DMS114 treated with DMSO at 0.1 percent for 48 hours (cell line): ENCODE results near the gene SLC2A14.
"Not testable (repeated sequence)": the region's sequence is repeated elsewhere in the genome, so short reads cannot be mapped to it uniquely, and the experiment has no call there.

Experiments
- DNase-seq: peaks from one replicate; lab custom pipeline; 2025; ENCODE audit not compliant: unreplicated experiment; lab: John Stamatoyannopoulos, UW

The SLC2A14 gene

DNA sequence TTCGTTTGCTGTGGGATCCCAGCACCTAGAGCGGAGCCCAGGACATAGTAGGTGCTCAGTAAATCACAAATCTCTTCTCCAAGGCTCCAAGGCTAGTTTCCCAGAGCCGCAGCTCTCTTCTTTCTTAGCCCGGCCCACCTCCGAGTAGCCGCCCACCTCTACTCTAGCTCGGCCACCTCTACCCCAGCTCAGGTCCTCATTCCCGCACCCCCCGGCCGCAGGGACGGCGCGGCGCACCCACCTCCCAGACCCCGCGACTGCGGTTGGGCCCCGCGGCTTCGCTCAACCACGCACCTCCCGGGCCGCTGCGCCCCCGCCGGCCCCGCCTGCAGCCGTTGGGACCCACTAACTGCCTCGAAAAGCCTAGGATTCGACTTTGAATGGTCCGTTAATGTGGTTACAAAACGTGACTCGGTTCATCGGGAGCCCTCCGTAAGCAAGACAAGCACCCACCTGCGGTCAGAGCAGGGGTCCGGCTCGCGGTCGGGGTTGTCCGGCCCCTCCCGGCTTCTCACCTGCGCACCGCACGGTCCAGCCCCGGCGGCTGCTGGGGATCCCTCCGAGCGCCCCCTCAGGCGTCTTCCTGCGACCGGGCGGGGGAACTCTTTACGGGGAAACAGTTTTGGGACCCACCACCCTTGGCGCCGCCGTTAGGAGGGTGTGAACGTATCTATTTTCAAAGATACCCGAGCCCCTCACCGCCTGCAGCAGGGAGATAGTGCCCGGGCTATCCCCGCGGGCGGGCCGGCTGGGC, at the start of gene SLC2A14:
Gene SLC2A14, minus strand, starts transcription at position 350 of the 754 bp plus-strand sequence. CDS start 3,035 bp downstream, outside the sequence.
- DNase-seq: no peak

DNA sequence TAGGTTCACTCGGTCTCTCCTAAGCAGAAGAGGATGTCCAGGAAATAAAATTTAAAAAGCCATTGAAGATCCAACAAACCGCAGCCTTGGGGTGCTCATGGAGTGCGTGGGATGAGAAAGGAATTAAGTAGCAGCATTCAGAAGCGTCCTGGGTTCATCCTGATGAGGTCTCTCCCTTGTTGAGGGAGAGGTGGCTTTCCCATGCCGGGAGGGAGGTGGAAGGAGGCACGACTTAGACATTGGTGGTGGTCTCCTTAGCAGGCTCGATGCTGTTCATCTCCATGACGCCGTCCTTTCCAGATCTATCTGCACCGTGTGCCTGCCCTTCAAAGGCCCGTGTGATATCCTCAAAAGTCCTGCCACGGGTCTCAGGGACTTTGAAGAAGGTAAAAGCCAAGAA, 48.5 kb upstream of the SLC2A14 start:
- DNase-seq: not testable (repeated sequence)

DNA sequence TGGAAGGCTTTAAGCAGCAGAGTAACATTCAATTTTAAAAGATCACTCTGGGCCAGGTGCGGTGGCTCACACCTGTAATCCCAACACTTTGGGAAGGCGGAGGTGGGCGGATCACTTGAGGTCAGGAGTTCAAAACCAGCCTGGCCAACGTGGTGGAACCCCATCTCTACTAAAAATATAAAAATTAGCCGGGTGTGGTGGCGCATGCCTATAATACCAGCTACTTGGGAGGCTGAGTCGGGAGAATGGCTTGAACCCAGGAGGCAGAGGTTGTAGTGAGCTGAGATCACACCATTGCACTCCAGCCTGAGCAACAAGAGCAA, 45.5 kb upstream of the SLC2A14 start:
- not testable (repeated sequence) for DNase-seq

DNA sequence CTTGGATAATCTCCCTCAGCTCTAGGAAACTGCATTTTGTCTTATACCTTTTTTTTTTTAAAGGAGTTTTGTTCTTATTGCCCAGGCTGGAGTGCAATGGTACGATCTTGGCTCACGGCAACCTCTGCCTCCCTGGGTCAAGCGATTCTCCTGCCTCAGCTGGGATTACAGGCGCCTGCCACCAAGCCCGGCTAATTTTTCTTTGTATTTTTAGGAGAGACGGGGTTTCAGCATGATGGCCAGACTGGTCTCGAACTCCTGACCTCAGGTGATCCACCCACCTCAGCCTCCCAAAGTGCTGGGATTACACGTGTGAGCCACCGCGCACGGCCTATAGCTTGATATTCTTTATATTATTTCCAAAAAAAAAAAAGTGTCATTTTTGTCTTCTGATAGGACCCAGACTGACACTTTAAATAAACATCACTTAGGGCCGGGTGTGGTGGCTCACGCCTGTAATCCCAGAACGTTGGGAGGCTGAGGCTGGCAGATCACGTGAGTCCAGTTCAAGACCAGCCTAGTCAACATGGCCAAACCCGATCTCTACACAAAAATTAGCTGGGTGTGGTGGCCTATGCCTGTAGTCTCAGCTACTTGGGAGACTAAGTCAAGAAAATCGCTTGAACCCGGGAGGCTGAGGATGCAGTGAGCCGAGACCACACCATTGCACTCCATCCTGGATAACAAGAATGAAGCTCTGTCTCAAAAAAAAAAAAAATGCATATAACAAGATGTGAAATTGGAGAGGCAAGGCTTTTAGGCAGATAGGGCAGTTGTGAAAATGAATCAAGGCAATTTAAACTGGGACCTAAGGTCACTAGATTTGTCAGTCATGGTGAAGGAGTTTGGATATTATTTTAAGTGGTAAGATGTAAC, 44.9 kb upstream of the SLC2A14 start:
- DNase-seq: no peak

DNA sequence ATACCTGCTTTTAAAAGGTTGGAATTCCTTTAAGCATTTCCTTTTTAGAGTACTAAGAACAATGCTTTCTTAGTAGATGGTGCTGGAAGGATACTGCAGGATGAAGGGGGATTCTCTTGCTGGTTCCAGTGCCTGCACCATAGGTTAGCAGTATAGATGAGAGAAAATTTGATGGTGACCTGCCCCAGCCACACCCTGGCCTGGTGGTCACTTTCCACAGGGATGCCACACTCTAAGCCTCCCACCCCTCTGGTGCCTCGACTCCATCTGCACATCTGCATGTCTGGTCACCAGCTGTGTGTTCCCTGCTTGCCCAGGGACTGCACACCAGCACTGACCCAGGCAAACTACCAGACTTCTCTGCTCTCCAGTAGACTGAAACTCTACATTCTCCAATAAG, 44.2 kb upstream of the SLC2A14 start:
- DNase-seq: no peak

DNA sequence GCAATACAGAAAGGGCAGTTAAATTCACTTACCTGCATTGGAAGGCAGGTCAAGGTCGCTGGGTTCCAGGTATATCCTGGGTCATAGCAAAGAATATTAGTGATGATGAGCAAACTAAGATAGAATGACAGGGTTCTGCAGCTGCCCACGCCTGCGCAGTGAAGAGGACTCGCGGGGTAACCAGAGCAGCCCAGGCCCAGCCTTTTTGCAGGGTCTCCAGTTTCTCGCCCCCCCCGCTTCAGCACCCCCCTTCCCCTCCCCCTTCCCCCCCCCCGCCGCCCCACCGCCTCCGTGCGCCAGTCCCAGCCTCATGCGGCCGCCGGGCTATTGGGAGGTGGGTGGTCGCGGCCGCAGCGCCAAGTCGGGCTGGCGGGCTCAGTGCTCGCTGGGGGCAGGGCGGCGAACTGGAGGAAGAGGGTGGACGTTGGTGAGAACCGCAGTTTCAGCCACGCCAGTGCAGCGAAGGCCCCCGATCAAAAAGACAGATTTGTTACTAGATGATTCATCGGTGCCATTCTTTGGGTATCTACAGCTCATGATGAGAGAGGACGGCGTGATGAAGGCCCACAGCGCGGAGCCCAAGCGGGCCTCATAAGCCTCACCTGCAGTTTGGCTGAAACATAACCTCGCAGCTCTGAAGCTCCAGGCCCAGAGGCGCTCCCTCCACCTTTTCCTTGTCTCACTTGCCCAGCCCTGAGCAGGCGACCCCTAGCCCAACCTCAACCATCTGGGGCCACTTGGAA, 43.1 kb upstream of the SLC2A14 start:
- no peak for DNase-seq

DNA sequence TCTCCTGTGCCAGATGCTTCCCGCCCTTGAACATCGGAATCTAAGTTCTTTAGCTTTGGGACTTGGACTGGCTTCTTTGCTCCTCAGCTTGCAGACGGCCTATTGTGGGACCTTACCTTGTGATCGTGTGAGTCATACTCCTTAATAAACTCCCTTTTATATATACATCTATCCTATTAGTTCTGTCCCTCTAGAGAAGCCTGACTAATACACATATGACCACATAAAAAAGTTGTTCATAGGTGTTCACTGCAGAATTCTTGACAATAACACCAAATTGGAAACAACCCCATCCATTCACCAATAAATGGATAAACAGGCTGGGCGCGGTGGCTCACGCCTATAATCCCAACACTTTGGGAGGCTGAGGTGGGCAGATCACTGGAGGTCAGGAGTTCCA, 37.4 kb upstream of the SLC2A14 start:
- DNase-seq: not testable (repeated sequence)

DNA sequence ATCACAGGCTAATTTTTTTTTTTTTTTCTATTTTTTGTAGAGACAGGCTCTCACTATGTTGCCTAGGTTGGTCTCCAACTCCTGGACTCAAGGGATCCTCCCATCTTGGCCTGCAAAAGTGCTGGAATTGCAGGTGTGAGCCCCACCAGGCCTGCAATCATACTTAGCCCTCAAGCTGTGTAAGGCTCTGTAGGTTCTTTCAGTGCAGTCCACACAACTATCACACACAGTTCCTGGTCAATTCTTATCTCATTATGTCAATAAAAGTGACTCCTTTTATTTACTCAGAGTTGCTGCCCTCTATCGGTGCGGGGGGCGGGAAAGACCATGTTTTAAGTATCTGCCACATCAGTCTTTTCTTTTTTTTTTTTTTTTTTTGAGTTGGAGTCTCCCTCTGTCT, 34.3 kb upstream of the SLC2A14 start:
- DNase-seq: no peak

DNA sequence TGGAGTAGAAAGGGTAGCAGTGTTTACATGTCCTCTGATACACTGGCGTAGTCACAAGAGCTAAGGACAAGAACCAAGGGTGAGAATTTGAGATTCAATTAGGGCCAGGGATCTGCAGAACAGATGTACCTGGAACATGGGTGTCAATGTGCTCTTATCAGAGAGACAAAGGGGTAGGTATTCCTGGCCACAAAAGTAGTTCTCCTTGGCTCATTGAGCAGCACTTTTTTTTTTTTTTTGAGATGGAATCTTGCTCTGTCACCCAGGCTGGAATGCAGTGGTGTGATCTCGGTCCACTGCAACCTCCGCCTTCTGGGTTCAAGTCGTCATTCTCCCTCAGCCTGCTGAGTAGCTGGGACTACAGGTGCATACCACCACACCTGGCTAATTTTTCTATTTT, 33.6 kb upstream of the SLC2A14 start:
- DNase-seq: not testable (repeated sequence)

DNA sequence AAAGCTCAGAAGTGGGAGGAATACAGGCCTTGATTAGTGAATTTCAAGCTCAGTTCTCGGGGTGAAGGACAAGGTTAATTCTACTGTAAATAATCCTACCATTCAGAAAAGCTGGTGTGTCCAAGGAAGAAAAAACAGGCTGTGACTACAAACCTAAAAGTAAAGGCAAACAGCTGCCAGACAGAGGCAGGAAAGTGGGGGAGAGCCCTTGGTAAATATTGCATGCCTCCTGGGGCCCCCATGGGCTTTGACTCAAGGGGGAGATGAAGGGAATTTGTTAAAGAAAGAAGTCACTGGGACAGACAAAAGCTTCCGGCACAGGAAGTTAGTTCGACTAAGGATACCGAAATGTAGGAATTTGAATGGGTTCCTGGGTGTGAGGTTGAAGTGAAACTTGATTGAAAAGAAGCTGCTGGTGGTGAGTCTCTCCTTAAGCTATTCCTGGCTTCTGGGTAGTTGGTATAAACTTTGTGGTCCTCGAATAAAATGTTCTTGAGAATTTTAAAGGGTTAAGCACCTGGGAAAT, 32.9 kb upstream of the SLC2A14 start:
- DNase-seq: not testable (repeated sequence)

DNA sequence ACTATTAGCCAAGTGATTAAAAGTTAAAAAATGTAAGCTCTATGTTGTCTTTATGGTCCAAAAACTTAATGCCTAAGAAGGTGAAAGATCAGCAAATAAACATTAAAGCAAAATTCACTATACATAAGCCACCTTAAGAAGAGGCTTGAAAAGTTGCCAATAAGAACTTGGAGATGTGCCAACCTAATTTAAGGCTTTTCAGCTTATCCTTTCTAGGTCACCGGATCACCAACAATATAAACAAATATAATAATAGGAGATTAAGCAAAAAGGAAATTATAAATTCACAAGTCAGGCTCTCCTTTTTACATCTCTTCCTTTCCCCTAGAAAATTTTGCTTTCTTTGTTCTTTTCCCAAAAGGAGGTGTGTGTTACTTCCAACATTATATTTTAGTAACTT, 32.4 kb upstream of the SLC2A14 start:
- no peak for DNase-seq

DNA sequence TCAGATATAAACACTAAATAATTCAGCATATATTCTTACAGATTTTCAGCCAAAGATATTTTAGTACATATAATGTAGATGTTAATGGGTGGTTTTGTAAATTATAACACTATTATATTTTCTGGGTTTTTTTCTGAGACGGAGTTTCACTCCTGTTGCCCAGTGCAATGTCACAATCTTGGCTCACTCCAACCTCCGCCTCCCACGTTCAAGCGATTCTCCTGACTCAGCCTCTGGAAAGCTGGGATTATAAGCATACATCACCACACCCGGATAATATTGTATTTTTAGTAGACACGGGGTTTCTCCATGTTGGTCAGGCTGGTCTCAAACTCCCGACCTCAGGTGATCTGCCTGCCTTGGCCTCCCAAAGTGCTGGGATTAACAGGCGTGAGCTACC, 29.7 kb upstream of the SLC2A14 start:
- DNase-seq: not testable (repeated sequence)

DNA sequence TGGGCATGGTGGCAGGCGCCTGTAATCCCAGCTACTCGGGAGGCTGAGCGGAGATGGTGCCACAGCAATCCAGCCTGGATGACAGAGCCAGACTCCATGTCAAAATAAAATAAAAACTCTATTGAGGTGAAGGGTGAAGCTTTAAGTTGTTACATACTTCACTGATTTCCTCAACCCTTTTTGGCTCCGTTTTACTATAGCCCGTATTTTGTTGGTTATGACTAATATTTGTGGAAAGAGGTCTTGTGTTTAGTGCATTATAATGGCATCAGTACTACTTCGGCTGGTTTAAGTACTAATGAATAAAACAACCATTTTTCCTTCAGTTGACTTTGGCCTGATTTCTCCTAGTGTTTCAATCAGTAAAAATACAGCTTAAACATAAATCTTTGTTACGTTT, 27.0 kb upstream of the SLC2A14 start:
- no peak for DNase-seq

DNA sequence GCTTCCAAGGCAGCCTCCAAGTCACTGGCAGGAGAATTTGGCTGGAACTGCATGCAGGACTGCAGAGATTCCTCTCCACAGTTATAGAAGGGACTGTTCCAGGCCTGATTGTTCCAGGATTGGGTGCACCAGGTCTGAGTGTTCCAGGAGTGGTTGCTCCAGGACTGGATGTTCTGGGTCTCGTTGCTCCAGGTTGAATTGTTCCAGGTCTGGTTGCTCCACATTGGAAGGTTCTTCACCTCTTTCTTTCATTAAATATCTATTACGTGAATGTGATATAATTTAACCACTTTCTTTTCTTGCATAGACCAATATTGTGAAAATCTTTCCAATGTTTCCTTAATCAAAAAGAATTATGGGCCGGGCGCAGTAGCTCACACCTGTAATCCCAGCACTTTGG, 24.0 kb upstream of the SLC2A14 start:
- DNase-seq: not testable (repeated sequence)

DNA sequence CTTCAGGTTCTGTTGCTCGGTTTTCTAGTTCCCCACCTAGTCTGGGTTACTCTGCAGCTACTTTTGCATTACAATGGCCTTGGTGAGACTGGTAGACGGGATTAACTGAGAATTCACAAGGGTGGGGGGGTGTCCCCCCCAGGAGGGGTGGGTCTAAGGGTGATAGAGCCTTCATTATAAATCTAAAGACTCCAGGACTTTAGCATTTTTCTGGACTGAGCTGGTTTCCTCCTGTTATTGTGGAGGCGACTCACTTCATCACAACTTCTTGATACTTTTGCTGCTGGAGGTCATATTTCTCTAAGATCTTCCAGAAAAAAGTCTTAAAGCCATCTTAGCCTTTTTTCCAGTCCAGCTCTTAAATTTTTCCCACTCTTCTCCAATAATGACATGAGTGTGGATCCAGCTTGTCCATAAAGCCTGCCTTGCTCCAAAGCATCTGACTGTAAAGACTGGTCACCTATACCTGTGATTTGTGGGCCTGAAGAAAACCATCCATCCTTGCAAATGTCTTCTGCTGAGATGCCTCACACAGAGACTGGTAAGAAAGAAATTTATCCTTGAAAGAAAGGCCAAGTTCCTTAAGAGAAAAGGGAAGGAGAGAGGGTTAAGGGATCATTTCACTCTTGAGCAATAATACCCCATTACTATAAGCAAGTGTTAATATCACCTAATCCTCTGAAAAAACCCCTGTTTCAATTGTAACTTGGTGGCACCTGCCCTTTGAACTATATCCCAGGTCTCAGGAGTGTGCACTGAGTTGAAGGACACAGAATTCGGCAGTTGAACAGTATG, 19.7 kb upstream of the SLC2A14 start:
- DNase-seq: no peak

DNA sequence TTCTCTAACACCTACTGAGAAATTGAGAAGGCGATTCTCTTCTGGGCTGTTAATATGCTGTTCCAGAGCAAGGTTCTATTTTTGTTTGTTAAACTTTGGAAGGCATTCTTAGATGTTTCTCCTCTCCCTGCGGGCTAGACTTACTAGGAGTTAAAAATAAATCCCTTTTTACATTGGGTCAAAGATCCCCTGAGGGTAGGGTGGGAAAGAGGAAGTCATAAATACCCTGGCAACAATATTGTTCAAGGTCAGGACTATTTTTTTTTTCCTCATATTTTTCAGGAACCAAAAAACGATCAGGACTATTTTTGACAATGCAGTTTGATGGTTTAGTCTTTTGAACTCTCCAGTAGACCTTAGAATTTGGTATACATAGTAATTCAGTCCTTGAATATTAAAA, 12.0 kb upstream of the SLC2A14 start:
- no peak for DNase-seq

DNA sequence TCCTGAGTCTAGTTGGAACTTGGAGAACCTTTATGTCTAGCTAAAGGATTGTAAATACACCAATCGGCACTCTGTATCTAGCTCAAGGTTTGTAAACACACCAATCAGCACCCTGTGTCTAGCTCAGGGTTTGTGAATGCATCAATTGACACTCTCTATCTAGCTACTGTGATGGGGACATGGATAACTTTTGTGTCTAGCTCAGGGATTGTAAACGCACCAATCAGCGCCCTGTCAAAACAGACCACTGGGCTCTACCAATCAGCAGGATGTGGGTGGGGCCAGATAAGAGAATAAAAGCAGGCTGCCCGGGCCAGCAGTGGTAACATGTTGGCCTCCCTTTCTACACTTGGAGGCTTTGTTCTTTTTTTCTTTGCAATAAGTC, 9.0 kb upstream of the SLC2A14 start:
- DNase-seq: not testable (repeated sequence)

DNA sequence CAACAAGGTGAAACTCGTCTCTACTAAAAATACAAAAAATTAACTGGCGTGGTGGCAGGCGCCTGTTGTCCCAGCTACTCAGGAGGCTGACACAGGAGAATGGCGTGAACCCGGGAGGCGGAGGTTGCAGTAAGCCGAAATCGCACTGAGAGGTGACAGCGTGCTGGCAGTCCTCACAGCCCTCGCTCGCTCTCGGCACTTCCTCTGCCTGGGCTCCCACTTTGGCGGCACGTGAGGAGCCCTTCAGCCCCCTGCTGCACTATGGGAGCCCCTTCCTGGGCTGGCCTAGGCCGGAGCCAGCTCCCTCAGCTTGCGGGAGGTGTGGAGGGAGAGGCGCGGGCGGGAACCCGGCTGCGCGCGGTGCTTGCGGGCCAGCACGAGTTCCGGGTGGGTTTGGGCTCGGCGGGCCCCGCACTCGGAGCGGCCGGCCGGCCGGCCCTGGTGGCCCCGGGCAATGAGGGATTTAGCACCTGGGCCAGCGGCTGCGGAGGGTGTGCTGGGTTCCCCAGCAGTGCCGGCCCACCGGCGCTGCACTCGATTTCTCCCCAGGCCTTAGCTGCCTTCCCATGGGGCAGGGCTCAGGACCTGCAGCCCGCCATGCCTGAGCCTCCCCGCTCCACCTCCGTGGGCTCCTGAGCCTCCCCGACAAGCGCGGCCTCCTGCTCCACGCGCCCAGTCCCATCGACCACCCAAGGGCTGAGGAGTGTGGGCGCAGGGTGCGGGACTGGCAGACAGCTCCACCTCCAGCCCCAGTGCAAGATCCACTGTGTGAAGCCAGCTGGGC, 8.4 kb upstream of the SLC2A14 start:
- not testable (repeated sequence) for DNase-seq

DNA sequence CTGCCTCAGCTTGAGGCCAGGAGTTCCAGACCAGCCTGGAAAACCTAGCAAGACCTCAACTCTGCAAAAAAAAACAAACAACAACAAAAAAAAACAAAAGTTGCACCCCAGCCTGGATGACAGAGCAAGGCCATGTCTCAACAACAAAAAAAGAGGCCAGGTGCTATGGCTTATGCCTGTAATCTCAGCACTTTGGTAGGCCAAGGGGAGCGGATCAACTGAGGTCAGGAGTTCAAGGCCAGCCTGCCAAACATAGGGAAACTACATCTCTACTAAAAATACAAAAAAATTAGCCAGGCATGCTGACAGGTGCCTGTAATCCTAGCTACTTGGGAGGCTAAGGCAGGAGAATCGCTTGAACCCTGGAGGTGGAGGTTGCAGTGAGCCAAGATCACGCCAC, 6.5 kb upstream of the SLC2A14 start:
- DNase-seq: no peak

DNA sequence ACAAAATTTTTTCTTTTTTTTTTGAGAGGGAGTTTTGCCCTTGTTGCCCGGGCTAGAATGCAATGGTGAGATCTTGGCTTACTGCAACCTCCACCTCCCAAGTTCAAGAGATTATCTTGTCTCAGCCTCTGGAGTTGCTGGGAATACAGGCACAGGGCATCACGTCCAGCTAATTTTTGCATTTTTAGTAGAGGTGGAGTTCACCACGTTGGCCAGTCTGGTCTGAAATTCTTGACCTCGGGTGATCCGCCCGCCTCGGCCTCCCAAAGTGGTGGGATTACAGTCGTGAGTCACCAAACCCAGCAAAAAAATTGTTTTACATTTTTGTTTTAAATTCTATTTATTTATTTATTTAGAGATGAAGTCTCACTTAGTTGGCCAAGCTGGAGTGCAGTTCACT, 4.7 kb upstream of the SLC2A14 start:
- DNase-seq: no peak
